H1 (cell line): ENCODE data around the gene GPX4. TPM values are rescaled to one million over a fixed set of nuclear protein-coding genes. Genes with fewer than 3 reads are reported as not detected.

ENCODE experiments used
- CTCF ChIA-PET: fragments of 300-600 bp; sonication (Branson Sonifier 250); formaldehyde crosslinking; loops from one replicate; lab custom pipeline; 2021; ENCODE audit not compliant: partially characterized antibody; lab: Charles Lee
- POLR2A ChIA-PET: fragments of 300-600 bp; sonication (Branson Sonifier 250); formaldehyde crosslinking; loops from one replicate; lab custom pipeline; 2021; ENCODE audit warnings: inconsistent platforms; ENCODE audit not compliant: partially characterized antibody; lab: Charles Lee
- DNase-seq, 2 experiments: peaks; one replicate each; pipeline versions ENCODE4 v3.0.0 to v3.0.0-alpha.2; 2010 to 2022; ENCODE audit warnings: low spot score in 2 of 2, low read depth in 1 of 2, mixed read lengths in 1 of 2
- FAIRE-seq: peaks from 2 replicates; lab custom pipeline; 2011; peaks lifted over from hg19 to GRCh38; lab: Jason Lieb, UNC
- H2AFZ ChIP-seq: 2 replicates; pipeline ENCODE4 v1.8.1; 2012; ENCODE audit warnings: low read length, inconsistent platforms
- H2AK5ac ChIP-seq: 2 replicates; pipeline ENCODE4 v1.6.1; 2013; ENCODE audit warnings: low read depth, low read length
- H2BK120ac ChIP-seq: replicated peaks from 2 replicates; pipeline ENCODE3; 2013; ENCODE audit warnings: low read depth, low read length, inconsistent platforms
- H2BK12ac ChIP-seq: 2 replicates; pipeline ENCODE4 v1.6.1; 2013; ENCODE audit warnings: low read depth, low read length
- H2BK15ac ChIP-seq: 2 replicates; pipeline ENCODE4 v1.6.1; 2013; ENCODE audit warnings: low read length
- H2BK20ac ChIP-seq: 2 replicates; pipeline ENCODE4 v1.6.1; 2013; ENCODE audit warnings: low read length
- H2BK5ac ChIP-seq: 2 replicates; pipeline ENCODE4 v1.6.1; 2013; ENCODE audit warnings: low read depth, low read length
- H3K14ac ChIP-seq: 2 replicates; pipeline ENCODE4 v1.6.1; 2013; ENCODE audit warnings: inconsistent platforms; ENCODE audit not compliant: insufficient read length
- H3K18ac ChIP-seq: 2 replicates; pipeline ENCODE4 v1.6.1; 2013; ENCODE audit warnings: low read length; ENCODE audit errors: extremely low read depth
- H3K23ac ChIP-seq: 2 replicates; pipeline ENCODE4 v1.6.1; 2013; ENCODE audit warnings: inconsistent platforms; ENCODE audit not compliant: insufficient read length
- H3K23me2 ChIP-seq: 2 replicates; pipeline ENCODE4 v1.6.1; 2013; ENCODE audit warnings: low read depth, low read length
- H3K27ac ChIP-seq: 2 replicates; pipeline ENCODE4 v1.6.1; 2011; ENCODE audit warnings: low read depth, low read length, inconsistent platforms
- H3K27me3 ChIP-seq, 4 experiments: replicated peaks in 1 of 4; 1 replicate in 1 of 4; 2 replicates in 3 of 4; pipeline versions ENCODE4 v1.6.1 to v1.8.1; 2011 to 2013; ENCODE audit warnings: low read length in 3 of 4, mild to moderate bottlenecking in 3 of 4, inconsistent platforms in 2 of 4, mixed read lengths in 2 of 4, moderate library complexity in 1 of 4; ENCODE audit not compliant: control insufficient read depth in 3 of 4, insufficient read depth in 3 of 4; ENCODE audit errors: extremely low read depth in 1 of 4
- H3K36me3 ChIP-seq, 4 experiments: 2 replicates each; pipeline versions ENCODE4 v1.6.1 to v1.8.1; 2011 to 2013; ENCODE audit warnings: mild to moderate bottlenecking in 4 of 4, low read length in 3 of 4, moderate library complexity in 2 of 4, control low read depth in 1 of 4, inconsistent platforms in 1 of 4; ENCODE audit not compliant: insufficient read depth in 4 of 4, control insufficient read depth in 2 of 4
- H3K4ac ChIP-seq: replicated peaks from 2 replicates; pipeline ENCODE3; 2013; ENCODE audit warnings: low read length, low read depth, mixed read lengths, inconsistent platforms; ENCODE audit not compliant: insufficient read length
- H3K4me1 ChIP-seq, 4 experiments: replicated peaks in 1 of 4; 1 replicate in 1 of 4; 2 replicates in 3 of 4; pipeline versions ENCODE4 v1.6.1 to v1.8.1; 2011 to 2013; ENCODE audit warnings: low read length in 3 of 4, inconsistent platforms in 2 of 4, mixed read lengths in 1 of 4; ENCODE audit not compliant: insufficient read depth in 4 of 4, control insufficient read depth in 3 of 4
- H3K4me2 ChIP-seq, 2 experiments: 2 replicates each; pipeline versions ENCODE4 v1.6.1 to v1.8.1; 2011 to 2013; ENCODE audit warnings: low read depth in 2 of 2, low read length in 2 of 2, control low read depth in 1 of 2, inconsistent platforms in 1 of 2, mild to moderate bottlenecking in 1 of 2; ENCODE audit not compliant: insufficient read depth in 1 of 2
- H3K4me3 ChIP-seq, 4 experiments: fragments of 200-600, 300-600 bp in 1 of 4; sonication (generic), shearing (Covaris generic), sonication (Bioruptor Twin) in 1 of 4; 2 replicates each; pipeline versions ENCODE4 v1.5.1 to v1.8.1; 2011 to 2016; ENCODE audit warnings: low read length in 4 of 4, low read depth in 3 of 4, control low read depth in 2 of 4, inconsistent platforms in 2 of 4, mild to moderate bottlenecking in 2 of 4, mixed read lengths in 1 of 4, moderate library complexity in 1 of 4; ENCODE audit not compliant: insufficient read depth in 2 of 4; ENCODE audit errors: extremely low read depth in 1 of 4
- H3K56ac ChIP-seq: replicated peaks from 2 replicates; pipeline ENCODE3; 2013; ENCODE audit warnings: low read depth, mild to moderate bottlenecking, mixed read lengths, low read length, inconsistent platforms; ENCODE audit not compliant: insufficient read length
- H3K79me1 ChIP-seq: 2 replicates; pipeline ENCODE4 v1.6.1; 2013; ENCODE audit warnings: low read depth, low read length, control low read depth
- H3K79me2 ChIP-seq, 2 experiments: 2 replicates each; pipeline versions ENCODE4 v1.6.1 to v1.8.1; 2012 to 2013; ENCODE audit warnings: low read length in 2 of 2, mild to moderate bottlenecking in 2 of 2, inconsistent platforms in 1 of 2; ENCODE audit not compliant: insufficient read depth in 2 of 2, control insufficient read depth in 1 of 2
- H3K9ac ChIP-seq, 4 experiments: replicated peaks in 1 of 4; 1 replicate in 1 of 4; 2 replicates in 3 of 4; pipeline versions ENCODE4 v1.6.1 to v1.8.1; 2011 to 2013; ENCODE audit warnings: low read depth in 3 of 4, low read length in 3 of 4, control low read depth in 2 of 4, mild to moderate bottlenecking in 2 of 4, moderate library complexity in 2 of 4, inconsistent platforms in 1 of 4; ENCODE audit errors: extremely low read depth in 1 of 4
- H3K9me3 ChIP-seq, 2 experiments: 2 replicates each; pipeline versions ENCODE4 v1.6.1 to v1.8.1; 2012 to 2013; ENCODE audit warnings: mild to moderate bottlenecking in 2 of 2, moderate library complexity in 2 of 2, control low read depth in 1 of 2, inconsistent platforms in 1 of 2, low read depth in 1 of 2, low read length in 1 of 2, mixed read lengths in 1 of 2; ENCODE audit not compliant: insufficient read depth in 2 of 2
- H4K20me1 ChIP-seq, 2 experiments: replicated peaks in 1 of 2; 2 replicates each; pipeline versions ENCODE3 to v1.8.1; 2011 to 2013; ENCODE audit warnings: inconsistent platforms in 2 of 2, low read length in 2 of 2, mild to moderate bottlenecking in 1 of 2; ENCODE audit not compliant: insufficient read depth in 2 of 2, control insufficient read depth in 1 of 2
- H4K5ac ChIP-seq: 2 replicates; pipeline ENCODE4 v1.6.1; 2013; ENCODE audit warnings: low read length, low read depth, mixed read lengths, inconsistent platforms; ENCODE audit not compliant: insufficient read length
- H4K8ac ChIP-seq: 2 replicates; pipeline ENCODE4 v1.8.0; 2013; ENCODE audit warnings: mild to moderate bottlenecking, moderate library complexity, low read length, inconsistent platforms; ENCODE audit not compliant: insufficient read depth; ENCODE audit errors: extremely low read depth
- H4K91ac ChIP-seq: replicated peaks from 2 replicates; pipeline ENCODE3; 2013; ENCODE audit warnings: low read length, mixed read lengths, inconsistent platforms; ENCODE audit not compliant: insufficient read length
- CTBP2 ChIP-seq: IDR thresholded peaks from 2 replicates; pipeline ENCODE4 v1.7.0; 2011; ENCODE audit warnings: borderline replicate concordance, mild to moderate bottlenecking, moderate library complexity, mixed read lengths, low read length; ENCODE audit not compliant: insufficient read depth, insufficient read length
- GTF2F1 ChIP-seq: IDR thresholded peaks from 2 replicates; pipeline ENCODE4 v1.6.1; 2012; ENCODE audit warnings: low read depth, low read length, improper control_type of control experiment, borderline replicate concordance
- JUND ChIP-seq: IDR thresholded peaks from 2 replicates; pipeline ENCODE4 v1.6.1; 2011; ENCODE audit warnings: mild to moderate bottlenecking, improper control_type of control experiment, low read length
- PHF8 ChIP-seq: fragments of 200-600 bp; sonication (generic); conservative IDR thresholded peaks from 2 replicates; pipeline ENCODE4 v1.7.1; 2012; ENCODE audit warnings: low read depth, mild to moderate bottlenecking, inconsistent platforms, low read length, moderate library complexity
- RXRA ChIP-seq: IDR thresholded peaks from 2 replicates; pipeline ENCODE4 v1.6.1; 2011; ENCODE audit warnings: low read depth, mild to moderate bottlenecking, low read length, moderate library complexity; ENCODE audit not compliant: insufficient read depth
- SIRT6 ChIP-seq: IDR thresholded peaks from one replicate; pipeline ENCODE4 v1.7.1; 2012; ENCODE audit warnings: low read length, inconsistent platforms
- TAF7 ChIP-seq: optimal IDR thresholded peaks from 2 replicates; pipeline ENCODE3; 2011; ENCODE audit warnings: low read depth, mild to moderate bottlenecking, inconsistent platforms, low read length, moderate library complexity, borderline replicate concordance
- WGBS, 2 experiments: shearing (Covaris generic) in 1 of 2; methylation state at CpG; one replicate each; pipeline versions ENCODE4 v1.1.6 to v1.1.7; 2013 to 2015; ENCODE audit warnings: low lambda C conversion rate in 2 of 2, mixed read lengths in 2 of 2, inconsistent platforms in 1 of 2, low coverage in 1 of 2, missing lambda C conversion rate in 1 of 2; ENCODE audit not compliant: insufficient replicate concordance in 2 of 2, insufficient coverage in 1 of 2, insufficient read length in 1 of 2; ENCODE audit errors: extremely low coverage in 1 of 2, missing lambda C conversion rate in 1 of 2; 5-methylcytosine and 5-hydroxymethylcytosine counted together
- polyA plus RNA-seq, 7 experiments: library from polyadenylated mRNA; depleted of rRNA in 3 of 7; stranded (reverse) in 5 of 7; unstranded in 2 of 7; fragments of >200 nt in 5 of 7; fragments of 200-250 nt in 2 of 7; gene quantifications; 1 replicate in 5 of 7; 2 replicates in 1 of 7; 4 replicates in 1 of 7; pipeline versions ENCODE4 v1.2.1 to v1.2.3, GENCODE V29; 2011 to 2013; ENCODE audit warnings: missing spikeins in 2 of 7, mixed read lengths in 2 of 7
- total RNA-seq: library from RNA; stranded (reverse); fragmentation: NEBNext Ultra II Directional; extraction: Animal tissue kit (Norgen Biotek cat#: 25700); gene quantifications from 2 replicates; pipeline ENCODE4 v1.2.1, GENCODE V29; 2021
- TF ChIP-seq, protein P1 (sequence below), 3 experiments: IDR thresholded peaks; 1 replicate in 2 of 3; 2 replicates in 1 of 3; pipeline versions ENCODE4 v1.5.1 to v1.6.1; 2011; ENCODE audit warnings: low read length in 3 of 3, mild to moderate bottlenecking in 3 of 3, inconsistent platforms in 2 of 3, low read depth in 1 of 3, moderate library complexity in 1 of 3; ENCODE audit not compliant: insufficient read depth in 1 of 3; ENCODE audit errors: control extremely low read depth in 1 of 3

The GPX4 gene
- total and polyA plus RNA-seq, 2 of the 8 experiments (the other 6 are each of a cell fraction or from before 2014, with no cell fraction given) = 342 to 693 TPM

DNA sequence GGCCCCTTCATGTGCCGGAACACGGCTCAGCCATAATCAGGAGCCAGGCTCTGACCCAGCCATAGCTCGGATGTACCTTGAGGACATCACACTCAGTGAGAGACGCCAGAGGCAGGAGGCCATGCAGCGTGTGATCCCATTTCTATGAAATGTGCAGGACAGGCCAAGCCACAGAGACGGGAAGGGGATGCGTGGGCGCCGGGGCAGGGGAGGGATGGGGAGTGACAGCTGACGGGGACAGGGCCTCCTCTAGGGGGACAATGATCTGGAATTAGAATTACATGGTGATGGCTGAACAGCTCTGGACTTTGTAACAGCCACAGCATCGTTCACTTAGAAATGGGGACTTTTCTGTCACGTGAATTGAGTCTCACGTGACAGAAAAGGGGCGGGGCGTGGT, 35.3 kb downstream of the GPX4 start:
- CTCF ChIA-PET = interaction anchor here (0.7 to 2.0 kb wide), 6 partner anchors 10 to 463 kb away, joined by 3 to 6 read pairs (median 4); no protein-coding TSS in a partner anchor
- Histone ChIP-seq H3K27me3 (no peaks in the 10 kb centered on the region), H4K20me1 (peaks cover 0 to 8% of the 10 kb centered on the region in 2 experiments), H3K9me3 (no peaks in the 10 kb centered on the region), H3K23me2 (peaks cover 3% of the 10 kb centered on the region; the same call in 1 of the 2 replicates), H3K36me3 (peaks cover 0 to 7% (median 1%) of the 10 kb centered on the region in 4 experiments; a peak in 2 of 8 replicates), H3K4me3 (no peak overlapping the region), H2BK120ac (no peak overlapping the region), H3K56ac (no peak overlapping the region), H2BK15ac (no peak overlapping the region), H3K14ac (no peak overlapping the region), H3K9ac (no peak overlapping the region), H3K79me1 (peaks cover 3% of the 10 kb centered on the region; the same call in 1 of the 2 replicates), H4K8ac (no peak overlapping the region), H3K4me2 (no peak overlapping the region), H2BK12ac (no peak overlapping the region), H2BK20ac (no peak overlapping the region), H3K23ac (no peak overlapping the region), H3K4me1 (peaks cover 0 to 2% (median 0%) of the 10 kb centered on the region in 4 experiments; a peak in 1 of 7 replicates), H2BK5ac (no peak overlapping the region), H4K91ac (no peak overlapping the region), H2AFZ (no peak overlapping the region), H2AK5ac (no peak overlapping the region), H3K79me2 (no peaks in the 10 kb centered on the region), H3K4ac (no peak overlapping the region), H3K18ac (no peak overlapping the region), H3K27ac (no peak overlapping the region), H4K5ac (no peak overlapping the region)
- POLR2A ChIA-PET = interaction anchor here (1.1 kb wide), 1 partner anchor 17 kb away, joined by 3 read pairs; no protein-coding TSS in a partner anchor
- FAIRE-seq (no peak), DNase-seq (no peak)
- WGBS, 2 experiments = 92% methylated on average over 11 of the region's 15 CpGs; no CpG with 5 or more reads in 1 of the 2 experiments
- TF ChIP-seq, protein P1, sequence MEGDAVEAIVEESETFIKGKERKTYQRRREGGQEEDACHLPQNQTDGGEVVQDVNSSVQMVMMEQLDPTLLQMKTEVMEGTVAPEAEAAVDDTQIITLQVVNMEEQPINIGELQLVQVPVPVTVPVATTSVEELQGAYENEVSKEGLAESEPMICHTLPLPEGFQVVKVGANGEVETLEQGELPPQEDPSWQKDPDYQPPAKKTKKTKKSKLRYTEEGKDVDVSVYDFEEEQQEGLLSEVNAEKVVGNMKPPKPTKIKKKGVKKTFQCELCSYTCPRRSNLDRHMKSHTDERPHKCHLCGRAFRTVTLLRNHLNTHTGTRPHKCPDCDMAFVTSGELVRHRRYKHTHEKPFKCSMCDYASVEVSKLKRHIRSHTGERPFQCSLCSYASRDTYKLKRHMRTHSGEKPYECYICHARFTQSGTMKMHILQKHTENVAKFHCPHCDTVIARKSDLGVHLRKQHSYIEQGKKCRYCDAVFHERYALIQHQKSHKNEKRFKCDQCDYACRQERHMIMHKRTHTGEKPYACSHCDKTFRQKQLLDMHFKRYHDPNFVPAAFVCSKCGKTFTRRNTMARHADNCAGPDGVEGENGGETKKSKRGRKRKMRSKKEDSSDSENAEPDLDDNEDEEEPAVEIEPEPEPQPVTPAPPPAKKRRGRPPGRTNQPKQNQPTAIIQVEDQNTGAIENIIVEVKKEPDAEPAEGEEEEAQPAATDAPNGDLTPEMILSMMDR (IDR thresholded peaks at IDR 0.05; ENCODE audit: control extremely low read depth in 1 of 3, insufficient read depth in 1 of 3, low read depth in 1 of 3, low read length in 3 of 3) = no peak
- TF ChIP-seq GTF2F1 = no peak
- TF ChIP-seq RXRA = no peak
- no peak for TF ChIP-seq CTBP2
- TF ChIP-seq SIRT6 = no peak
- no peak for TF ChIP-seq TAF7
- no peak for TF ChIP-seq PHF8
- TF ChIP-seq JUND = no peak
